Measurements from ENCODE around the gene FAN1.
"Not testable (repeated sequence)": the region's sequence is repeated elsewhere in the genome, so short reads cannot be mapped to it uniquely, and the experiment has no call there.

The FAN1 gene

DNA sequence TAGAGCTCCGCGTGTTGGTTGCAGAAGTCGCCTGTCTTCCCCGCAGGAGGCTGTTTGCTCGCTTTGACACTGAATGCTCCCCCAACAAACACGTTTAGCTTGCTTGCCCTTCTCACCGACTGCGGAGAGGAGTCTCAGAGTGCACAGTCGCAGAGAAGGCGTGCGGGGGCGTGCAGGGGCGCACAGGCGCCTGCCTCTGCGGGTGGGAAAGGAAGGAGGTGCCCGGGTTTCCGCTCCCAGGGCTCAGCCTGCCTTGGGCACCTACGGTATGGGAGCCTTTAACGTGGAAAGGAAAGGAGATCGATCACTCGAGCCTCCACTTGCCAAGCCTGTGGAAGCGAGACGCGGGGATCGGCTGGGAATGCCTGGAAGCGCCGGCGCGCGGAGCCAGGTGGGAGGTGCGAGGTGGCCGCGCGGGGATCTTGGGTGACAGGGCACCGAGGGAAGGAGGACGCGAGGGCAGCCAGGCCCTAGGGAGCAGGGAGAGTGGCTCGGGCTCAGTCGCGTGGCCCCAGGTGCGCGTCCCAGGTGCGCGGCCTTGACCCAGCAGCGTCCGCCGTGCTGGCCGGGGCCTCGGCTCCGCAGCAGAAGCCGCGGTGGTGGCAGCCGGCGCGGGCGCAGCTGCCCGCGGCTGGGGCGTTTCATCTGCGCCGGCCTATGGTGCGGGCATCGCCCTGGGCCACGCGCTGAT is at the start of gene FAN1:
Gene FAN1, plus strand, starts transcription at position 419 of the 691 bp plus-strand sequence. CDS start 749 bp downstream, outside the sequence.
- peak; percentile 76 for DNase-seq

DNA sequence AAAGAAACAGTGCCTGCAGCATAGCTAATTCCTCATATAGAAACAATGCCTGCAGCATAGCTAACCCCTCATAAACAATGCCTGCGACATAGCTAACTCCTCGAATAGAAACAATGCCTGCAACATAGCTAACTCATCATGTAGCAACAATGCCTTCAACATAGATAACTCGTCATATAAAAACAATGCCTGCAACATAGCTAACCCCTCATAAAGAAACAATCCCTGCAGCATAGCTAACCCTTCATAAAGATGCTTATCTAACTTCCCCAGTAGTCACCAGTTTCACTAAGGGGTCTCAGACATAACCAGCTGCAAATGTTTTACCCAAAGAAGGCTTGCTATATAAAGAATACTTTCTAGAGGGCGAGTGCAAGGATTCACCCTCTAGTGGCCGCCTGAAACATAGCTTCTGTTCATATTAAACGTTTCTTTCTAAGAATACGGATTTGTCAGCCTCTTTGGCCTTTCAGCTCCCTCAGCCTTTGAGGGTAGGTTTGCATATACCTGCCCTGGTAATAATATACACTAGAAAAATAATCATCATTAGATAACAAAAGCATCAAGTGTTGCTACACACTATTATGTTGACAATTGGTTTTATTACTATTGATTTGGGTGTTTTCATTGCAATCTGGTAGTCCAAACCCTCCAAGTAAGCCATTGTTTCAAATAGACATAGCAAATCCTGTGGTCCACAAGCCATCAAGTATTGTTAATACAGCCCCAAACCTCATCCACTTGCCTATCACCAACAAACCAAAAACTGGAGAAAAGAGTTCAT is 44.4 kb upstream of the FAN1 start:
- DNase-seq: no peak

DNA sequence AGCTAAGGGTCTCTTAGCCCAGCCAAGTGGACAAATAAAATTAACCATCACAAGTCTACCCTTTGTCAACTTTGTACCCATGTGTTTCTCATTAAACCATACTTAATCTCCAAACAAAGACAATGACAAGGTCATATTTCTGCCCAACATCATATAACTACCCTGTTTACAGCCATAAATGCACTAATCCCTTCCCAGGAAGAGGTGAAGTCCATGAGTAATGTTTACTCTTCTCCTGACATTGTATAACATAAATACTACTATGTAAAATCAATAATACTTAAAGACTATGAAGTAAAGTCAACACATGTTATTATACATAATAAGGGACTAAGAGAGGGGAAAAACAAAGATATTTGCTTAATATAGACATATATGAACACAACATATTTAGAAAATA is 38.5 kb upstream of the FAN1 start:
- DNase-seq: no peak

DNA sequence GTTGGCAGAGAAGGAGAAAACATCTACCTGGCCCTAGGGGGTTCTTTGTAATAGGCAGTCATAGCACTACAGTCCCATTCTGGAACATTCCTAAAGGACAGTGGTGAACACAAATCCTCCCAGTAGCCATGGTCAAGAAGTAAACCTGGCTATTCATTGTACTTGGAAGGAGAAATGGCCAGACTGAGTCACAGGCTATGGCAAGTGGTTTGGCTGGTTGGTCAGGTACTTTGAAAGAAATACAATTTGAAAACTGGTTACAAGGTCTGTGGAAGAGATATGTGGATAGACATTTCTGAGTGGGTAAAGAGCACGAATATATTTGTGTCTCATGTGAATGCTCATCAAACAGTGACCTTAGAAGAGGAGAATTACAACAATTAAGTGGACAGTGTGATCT is 33.0 kb upstream of the FAN1 start:
- DNase-seq: no peak

DNA sequence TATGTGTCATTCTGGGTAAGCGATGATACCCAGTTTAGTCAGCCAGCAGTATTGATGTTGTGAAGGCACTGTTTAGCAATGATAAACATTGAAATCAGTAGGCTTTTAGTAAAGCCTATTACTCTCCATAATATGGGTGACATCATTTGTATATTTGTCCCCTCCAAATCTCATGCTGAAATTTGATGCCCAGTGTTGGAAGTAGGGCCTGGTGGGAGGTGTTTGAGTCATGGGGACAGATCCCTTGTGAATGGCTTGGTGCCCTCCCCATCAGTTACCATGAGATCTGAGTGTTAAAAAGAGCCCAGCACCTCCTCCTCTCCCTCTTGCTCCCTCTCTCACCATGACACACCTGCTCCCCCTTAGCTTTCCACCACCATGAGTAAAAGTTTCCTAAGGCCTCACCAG is 31.4 kb upstream of the FAN1 start:
- DNase-seq: no peak

DNA sequence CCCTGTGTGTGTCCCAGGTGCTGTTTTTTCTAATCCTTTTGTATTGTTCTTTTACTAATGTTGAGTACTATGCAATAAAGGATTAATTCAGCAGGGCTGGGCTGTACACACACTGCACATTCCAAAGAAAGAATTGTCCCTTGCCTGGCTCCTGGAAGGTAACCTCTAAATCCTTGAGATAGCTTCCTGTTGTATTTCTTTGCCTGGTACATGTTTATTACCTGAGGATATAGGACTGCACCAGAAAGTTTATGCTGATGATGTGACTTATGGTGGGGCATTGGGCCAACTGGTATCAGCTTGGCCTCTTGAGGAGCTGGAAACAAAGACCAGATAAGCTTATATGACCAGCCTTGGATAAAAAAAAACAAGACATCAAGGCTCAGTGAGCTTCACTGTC is 26.6 kb upstream of the FAN1 start:
- no peak for DNase-seq

DNA sequence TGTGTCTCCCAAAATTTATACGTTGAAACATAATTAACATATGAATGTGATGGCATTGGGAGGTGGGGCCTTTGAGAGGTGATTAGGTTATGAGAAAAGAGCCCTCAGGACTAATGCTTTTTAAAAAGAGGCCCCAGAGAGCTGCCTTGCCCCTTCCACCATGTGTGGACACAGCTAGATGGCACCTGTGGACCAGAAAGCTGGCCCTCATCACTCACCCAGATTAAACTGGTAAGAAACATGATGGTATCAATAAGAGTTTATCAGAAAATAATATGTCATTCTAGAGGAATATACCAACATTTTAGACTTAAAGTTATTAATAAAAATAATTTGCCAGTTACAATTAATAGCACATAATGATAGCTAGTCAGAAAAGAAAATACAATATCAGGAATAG is 25.2 kb upstream of the FAN1 start:
- no peak for DNase-seq

DNA sequence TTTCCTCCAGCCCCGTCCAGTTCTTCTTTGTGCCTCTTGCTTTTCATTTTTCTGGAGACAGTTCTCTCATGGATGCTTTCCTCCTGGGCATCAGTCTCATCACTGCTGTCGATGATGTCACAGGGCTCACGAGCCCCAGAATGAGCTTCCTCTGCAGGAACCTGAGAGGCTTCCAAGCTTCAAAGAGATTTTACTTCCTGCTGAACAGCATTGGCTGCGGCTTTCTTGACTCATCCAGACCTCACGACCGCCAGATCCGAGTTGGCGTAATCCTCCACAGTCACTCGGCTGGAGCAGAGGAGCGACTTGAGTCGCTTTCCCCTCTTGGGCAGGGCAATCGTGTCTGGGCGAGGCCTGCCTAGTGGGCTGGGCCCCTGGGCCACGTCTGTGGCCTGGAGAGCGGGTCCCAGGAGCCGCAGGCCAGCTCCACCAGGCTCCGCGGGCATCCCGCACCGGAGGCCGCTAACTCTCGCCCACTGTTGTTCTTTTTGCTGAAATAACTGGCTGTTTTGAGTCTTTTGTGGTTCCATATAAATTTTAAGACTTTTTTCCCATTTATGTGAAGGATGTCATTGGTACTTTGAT is 20.8 kb upstream of the FAN1 start:
- peak; percentile 49 for DNase-seq

DNA sequence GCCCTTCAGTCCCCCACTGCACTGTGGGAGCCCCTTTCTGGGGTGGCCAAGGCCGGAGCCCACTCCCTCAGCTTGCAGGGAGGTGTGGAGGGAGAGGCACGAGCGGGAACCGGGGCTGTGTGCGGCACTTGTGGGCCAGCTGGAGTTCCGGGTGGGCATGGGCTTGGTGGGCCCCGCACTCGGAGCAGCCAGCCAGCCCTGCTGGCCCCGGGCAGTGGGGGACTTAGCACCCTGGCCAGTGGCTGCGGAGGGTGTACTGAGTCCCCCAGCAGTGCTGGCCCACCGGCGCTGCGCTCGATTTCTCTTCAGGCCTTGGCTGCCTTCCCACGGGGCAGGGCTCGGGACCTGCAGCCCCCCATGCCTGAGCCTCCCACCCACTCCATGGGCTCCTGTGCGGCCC is 20.0 kb upstream of the FAN1 start:
- not testable (repeated sequence) for DNase-seq

DNA sequence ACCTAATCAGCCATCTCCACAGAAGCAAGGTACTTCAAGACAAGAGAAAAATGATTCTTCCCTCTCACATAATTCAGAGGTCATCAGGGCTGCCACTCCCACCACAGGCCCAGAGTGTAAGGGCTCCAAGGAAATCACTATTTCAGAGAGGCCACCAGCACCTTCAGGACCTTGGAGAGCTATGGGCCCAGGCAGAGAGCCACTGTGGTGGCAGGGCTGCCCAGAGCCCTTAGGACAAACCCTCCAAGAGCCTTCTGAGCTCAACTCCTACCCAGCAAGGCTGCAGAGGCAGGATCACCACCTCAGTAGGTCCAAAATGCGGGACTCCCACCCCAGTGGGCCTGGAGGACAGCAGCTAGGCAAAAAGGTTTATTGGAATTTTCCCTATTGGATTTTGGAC is 17.9 kb upstream of the FAN1 start:
- no peak for DNase-seq

DNA sequence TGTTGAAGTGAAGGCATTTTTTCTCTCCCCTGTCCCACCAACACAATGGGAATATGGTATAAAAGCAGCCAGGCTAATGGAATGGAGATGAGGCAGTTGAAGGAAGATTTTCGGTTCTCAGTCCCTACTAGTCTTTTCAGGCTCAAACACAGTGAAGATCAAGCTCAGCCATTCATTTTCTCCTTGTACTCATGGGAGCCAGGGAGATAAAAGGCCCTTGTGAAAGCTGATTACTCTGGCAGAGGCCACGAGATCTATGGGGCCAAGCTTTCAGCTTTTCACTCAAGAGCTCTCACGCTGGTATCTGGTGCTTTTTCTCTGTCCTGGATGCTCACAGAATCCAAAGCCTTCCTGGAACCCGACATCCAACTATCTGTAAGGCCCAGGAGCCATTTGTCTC is 14.5 kb upstream of the FAN1 start:
- DNase-seq: no peak

DNA sequence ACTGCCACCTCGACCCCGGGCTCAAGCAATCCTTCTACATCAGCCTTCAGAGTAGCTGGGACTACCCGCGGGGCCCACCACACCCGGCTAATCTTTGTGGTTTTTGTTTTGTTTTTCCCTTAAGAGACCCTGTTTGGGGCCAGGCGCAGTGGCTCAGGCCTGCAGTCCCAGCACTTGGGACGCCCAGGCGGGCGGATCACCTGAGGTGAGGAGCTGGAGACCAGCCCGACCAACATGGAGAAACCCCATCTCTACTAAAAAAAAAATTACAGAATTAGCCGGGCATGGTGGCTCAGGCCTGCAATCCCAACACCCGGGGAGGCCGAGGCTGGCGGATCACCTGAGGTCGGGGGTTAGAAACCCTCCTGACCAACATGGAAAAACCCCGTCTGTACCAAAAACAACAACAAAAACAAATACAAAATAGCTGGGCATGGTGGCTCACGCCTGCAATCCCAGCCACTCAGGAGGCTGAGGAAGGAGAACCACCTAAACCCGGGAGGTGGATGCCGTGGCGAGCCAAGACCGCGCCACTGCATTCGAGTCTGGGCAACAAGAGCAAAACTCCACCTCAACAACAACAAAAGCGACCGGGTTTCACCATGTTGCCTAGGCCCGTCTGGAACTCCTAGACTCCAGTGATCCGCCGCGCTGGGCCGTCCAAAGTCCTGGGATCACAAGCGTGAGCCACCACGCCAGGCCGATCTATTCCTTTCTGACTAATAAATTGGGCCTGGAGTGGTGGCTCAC is 8.1 kb upstream of the FAN1 start:
- DNase-seq: no peak

DNA sequence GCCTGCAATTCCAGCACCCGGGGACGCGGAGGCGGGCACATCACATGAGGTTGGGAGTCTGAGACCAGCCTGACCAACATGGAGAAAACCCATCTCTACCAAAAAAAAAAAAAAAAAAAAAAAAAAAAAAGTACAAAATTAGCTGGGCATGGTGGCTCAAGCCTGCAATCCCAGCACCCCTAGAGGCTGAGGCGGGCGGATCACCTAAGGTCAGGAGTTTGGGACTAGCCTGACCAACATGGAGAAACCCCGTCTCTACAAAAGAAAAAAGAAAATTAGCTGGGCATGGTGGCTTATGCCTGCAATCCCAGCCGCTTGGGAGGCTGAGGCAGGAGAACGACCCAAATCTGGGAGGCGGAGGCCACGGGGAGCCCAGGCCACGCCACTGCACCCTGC is 7.5 kb upstream of the FAN1 start:
- no peak for DNase-seq

DNA sequence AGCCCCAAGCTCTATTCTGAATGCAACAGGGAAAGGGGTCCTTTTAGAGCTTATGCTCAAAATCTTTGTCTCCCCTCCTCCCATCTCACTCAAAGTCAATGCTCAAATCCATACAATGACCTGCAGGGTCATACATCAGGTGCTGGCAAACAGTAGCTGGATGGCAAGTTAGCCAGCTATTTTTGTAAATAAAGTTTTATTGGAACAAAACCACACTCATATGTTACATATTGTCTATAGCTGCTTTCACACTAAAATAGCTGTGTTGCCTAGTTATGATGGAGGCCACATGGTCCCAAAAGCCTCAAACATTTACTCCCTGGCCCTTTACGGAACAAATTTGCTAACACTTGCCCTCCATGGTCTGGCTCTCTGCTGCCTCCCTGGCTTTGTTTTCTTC is 1.8 kb upstream of the FAN1 start:
- no peak for DNase-seq

DNA sequence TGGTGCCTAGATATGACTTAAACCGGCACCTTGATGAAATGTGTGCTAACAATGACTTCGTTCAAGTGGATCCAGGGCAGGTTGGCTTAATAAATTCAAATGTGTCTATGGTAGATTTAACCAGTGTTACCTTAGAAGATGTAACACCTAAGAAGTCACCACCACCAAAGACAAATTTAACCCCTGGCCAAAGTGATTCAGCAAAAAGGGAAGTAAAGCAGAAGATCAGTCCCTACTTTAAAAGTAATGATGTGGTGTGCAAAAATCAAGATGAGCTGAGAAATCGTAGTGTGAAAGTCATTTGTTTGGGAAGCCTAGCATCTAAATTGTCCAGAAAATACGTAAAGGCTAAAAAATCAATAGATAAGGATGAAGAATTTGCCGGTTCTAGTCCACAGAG is 1.1 kb downstream of the FAN1 start:
- DNase-seq: no peak

DNA sequence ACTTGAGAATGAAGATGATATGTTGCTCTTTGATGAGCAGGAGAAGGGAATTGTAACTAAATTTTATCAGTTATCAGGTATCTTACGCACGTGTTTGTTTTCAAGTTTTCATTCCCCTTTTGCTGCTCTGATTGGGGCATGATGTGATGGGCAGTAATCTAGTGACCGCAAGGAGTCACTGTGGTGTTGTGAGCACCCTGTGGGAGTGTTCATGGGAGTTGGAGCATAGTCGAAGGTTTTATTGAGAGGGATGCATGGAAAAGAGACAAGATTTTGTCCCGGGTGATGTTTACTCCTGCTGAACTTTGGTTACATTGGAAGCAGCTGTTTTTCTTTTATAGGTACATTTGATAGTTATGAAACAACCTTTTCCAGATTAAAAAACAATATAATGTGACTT is 2.1 kb downstream of the FAN1 start:
- no peak for DNase-seq

DNA sequence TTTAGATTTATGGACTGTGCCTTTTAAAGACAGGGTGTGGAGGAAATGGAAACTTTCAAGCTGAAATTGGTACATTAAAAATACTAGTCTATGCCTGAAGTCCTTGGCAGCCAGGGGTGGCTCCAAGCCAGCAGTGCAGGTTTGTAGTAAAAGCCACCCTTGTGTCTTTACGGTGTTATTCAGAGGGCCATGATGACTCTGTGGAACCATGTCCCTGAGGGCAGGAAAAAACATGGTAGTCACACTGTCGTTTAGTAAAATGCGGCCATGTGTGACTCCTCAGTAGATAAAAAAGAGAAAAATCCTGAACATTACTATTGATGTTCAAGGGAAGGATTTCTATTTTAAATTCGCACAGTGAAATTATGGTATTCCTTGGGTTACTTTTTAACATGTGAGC is 2.7 kb downstream of the FAN1 start:
- no peak for DNase-seq

DNA sequence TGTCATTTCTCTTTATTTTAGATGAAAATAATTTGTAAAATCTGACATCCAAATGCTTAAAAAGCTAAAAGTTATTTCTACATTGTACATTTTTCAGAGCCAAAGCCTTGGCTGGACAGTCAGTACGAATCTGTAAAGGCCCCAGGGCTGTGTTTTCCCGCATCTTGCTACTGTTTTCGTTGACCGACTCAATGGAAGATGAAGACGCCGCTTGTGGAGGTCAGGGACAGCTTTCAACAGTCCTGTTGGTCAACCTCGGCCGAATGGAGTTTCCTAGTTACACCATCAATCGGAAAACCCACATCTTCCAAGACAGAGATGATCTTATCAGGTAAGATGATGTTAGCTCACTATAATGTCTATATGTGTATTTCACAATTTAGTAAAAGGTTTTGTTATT is 10.0 kb downstream of the FAN1 start:
- DNase-seq: no peak

DNA sequence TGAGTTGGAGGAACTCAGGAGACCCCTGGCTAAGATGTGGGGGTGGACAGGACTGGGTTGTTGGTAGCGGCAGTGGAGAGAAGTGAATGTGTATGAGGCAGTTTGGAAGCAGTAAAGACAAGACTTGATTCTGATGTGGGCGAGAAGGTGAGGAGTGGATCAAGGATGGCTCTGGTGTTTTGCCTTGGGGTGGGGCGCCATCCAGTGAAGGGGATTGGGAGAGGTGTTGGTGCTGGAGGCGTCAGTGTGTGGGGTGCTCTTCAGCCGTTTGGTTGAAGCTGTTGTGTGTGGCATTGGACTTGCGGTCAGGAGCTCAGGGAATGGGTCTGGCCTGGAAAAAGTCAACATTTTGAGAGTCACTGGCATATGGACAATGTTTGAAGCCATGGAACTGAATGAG is 13.3 kb downstream of the FAN1 start:
- DNase-seq: no peak

DNA sequence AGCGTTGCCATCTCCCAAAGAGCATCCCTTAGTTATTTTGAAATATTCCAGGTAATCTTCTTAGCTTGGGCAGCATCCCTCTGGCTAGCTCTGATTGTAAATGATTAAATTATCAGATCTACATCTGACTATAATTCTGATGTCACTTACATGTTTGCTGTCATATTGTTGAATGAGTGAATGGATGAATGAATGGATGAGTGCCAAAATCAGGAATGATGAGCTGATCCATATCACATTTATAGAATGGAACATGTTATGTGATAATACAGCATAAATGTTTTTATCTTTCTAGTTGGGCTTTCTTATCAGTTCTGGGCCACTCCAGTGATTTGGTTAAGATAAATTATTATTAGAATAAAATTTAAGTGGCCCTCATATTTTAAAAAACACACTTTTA is 14.0 kb downstream of the FAN1 start:
- DNase-seq: no peak

DNA sequence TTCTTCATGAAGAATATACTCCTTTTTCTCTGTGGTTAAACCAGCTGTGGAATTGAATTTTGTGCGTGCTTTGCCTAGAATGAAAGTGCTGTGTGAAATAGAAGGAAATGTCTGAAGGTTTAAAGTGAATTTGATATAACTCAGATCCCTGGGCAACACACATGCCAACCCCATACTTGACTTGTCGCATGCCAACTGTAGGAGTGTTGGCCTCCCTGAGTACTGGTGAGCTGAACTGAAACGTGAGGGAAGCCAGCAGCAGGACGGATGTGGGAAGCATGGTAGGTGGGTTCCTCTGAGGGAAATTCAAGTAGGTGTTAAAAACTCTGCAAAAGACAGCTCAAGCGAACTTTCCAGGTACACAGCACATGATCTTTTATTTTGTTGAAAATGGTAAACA is 14.7 kb downstream of the FAN1 start:
- DNase-seq: no peak

DNA sequence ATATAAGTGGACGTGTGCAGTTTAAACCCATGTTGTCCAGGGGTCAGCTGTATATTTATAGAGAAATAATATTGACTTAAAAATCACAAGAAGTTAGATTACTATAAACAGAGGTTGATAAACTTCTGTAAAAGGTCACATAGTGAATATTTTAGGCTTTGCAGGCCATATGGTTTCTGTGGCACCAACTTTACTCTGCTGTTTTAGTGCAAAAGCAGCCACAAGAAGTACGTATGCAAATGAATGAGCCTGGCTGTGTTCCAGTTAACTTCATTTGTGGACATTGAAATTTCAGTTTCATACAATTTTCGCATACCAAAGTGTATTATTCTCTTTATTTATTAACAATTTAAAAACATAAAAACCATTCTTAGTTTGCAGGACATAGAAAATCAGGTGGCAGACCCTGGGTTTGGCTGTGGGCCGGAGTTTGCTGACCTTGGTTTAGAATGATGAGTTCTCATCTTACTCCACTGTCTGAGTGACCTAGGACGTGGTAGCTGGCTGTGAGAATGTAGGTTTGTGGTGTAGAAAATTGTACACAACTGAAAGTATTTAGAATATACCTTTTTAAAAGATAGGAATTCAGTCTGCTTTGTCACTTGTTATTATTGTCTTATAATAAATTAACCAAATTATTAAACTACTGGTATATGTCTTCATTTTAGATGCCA is 16.3 kb downstream of the FAN1 start:
- no peak for DNase-seq

DNA sequence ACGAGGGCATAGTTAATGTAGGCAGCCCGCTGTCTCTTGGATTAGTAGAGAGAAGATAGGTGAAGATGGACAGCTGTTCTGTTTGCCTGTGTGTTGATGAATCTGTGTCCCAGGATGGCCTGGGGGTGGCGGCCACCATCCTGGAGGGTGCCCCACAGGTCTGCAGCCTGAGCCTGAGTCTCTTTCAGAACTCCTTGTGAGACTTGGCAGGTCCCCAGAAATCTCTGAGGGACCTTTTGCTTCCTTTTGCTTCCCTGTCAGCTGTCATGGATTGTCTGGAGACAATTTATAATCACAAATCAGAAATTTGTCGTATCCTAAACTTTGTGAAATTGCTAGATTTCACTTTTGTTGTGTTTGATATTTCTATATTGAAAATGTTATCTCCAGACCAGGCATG is 17.4 kb downstream of the FAN1 start:
- DNase-seq: no peak
